Measurements from ENCODE around the gene DUS2.
A peak's percentile ranks its signal among the peaks of the same experiment; 100 is the strongest.

DUS2 gene

DNA sequence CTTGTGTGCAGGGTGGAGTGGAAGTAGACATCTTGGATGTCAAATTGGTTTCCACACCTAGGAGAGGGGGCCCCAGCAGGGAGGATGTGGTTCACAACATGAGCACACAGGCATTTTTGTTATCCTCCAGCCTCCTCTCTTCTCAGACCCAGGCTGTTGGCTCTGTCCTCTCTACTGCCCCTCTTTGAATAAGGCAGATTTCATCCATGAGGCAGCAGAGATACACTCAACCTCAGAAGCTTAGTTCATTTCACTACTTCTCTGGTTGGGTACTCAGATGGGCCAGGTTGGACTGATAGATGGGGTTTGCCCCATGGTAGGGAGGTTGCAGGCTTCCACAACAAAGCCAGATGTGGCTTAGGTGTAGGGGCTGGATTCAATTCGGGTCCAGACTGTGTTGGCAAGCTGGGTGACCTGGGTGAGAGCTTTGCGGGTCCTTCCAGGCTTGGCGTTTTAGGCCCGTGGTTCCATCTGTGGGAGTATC, 39.9 kb downstream of the DUS2 start (continued):
- TF ChIP-seq, protein P1, sequence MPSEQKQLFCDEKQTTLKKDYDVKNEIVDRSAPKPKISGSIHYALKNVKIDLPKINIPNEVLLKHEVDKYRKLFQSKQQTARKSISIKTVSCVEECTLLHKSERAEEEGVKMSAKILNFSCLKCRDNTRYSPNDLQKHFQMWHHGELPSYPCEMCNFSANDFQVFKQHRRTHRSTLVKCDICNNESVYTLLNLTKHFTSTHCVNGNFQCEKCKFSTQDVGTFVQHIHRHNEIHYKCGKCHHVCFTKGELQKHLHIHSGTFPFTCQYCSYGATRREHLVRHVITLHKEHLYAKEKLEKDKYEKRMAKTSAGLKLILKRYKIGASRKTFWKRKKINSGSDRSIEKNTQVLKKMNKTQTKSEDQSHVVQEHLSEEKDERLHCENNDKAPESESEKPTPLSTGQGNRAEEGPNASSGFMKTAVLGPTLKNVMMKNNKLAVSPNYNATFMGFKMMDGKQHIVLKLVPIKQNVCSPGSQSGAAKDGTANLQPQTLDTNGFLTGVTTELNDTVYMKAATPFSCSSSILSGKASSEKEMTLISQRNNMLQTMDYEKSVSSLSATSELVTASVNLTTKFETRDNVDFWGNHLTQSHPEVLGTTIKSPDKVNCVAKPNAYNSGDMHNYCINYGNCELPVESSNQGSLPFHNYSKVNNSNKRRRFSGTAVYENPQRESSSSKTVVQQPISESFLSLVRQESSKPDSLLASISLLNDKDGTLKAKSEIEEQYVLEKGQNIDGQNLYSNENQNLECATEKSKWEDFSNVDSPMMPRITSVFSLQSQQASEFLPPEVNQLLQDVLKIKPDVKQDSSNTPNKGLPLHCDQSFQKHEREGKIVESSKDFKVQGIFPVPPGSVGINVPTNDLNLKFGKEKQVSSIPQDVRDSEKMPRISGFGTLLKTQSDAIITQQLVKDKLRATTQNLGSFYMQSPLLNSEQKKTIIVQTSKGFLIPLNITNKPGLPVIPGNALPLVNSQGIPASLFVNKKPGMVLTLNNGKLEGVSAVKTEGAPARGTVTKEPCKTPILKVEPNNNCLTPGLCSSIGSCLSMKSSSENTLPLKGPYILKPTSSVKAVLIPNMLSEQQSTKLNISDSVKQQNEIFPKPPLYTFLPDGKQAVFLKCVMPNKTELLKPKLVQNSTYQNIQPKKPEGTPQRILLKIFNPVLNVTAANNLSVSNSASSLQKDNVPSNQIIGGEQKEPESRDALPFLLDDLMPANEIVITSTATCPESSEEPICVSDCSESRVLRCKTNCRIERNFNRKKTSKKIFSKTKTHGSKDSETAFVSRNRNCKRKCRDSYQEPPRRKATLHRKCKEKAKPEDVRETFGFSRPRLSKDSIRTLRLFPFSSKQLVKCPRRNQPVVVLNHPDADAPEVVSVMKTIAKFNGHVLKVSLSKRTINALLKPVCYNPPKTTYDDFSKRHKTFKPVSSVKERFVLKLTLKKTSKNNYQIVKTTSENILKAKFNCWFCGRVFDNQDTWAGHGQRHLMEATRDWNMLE (tag by site-specific recombination; conservative IDR thresholded peaks at IDR 0.05; ENCODE audit: low read depth), result no peak
- TF ChIP-seq ZNF610 (tag by site-specific recombination; IDR thresholded peaks at IDR 0.05; ENCODE audit: borderline replicate concordance), result no peak

DNA sequence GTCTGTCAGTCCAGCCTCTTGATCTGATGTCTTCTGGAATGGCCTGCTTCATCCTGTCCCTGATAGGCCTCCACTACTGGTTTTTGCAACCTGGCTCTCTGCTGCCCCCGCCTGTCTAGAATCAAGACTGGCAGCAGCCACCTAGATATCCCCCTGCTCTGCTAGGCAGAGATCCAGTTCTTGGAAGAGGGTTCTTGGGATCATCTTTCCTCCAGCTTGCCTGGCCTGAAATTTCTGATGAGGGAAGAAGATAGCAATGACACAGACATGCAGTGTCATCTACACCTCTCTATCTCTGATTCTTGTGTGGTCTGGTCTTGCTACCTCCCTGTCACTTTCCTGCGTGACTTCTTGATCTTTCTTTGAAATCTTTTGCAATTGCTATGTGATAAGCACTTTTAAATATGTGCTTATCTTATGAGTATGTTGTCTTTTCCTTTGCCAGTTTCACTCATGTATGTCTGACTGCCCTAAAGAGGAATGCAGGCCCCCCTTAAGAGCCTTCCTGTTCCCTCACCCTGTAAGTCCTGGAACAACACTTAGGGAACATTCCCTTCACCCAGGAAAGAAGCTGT, 41.8 kb downstream of the DUS2 start:
- Histone ChIP-seq H3K27ac (ENCODE audit: extremely low read depth, low read depth, low read length) (no peak overlapping the region), H3K9me3 (ENCODE audit: control insufficient read depth, insufficient read depth, low read depth, low read length) (no peaks in the 10 kb centered on the region), H3K4me1 (ENCODE audit: control insufficient read depth, insufficient read depth, low read length) (peaks cover 5% of the 10 kb centered on the region; the same call in 1 of the 2 replicates), H3K36me3 (ENCODE audit: control insufficient read depth in 2 of 2, insufficient read depth in 1 of 2, low read length in 2 of 2) (peaks cover 0 to 73% of the 10 kb centered on the region in 2 experiments; a peak in 2 of 3 replicates), H3K4me3 (ENCODE audit: low read depth, low read length) (no peak overlapping the region)
- ChIA-PET POLR2A (no interaction called here), CTCF (interaction anchor here (0.5 to 1.9 kb wide), 20 partner anchors 9 to 553 kb away, joined by 3 to 8 read pairs (median 4); partner anchors contain the start of genes DDX28 and DUS2)
- no peak for TF ChIP-seq ZNF211 (tag by site-specific recombination; IDR thresholded peaks at IDR 0.05; ENCODE audit: low read depth)
- TF ChIP-seq ZSCAN16 (tag by site-specific recombination; IDR thresholded peaks at IDR 0.05), result no peak
- TF ChIP-seq, protein P2, sequence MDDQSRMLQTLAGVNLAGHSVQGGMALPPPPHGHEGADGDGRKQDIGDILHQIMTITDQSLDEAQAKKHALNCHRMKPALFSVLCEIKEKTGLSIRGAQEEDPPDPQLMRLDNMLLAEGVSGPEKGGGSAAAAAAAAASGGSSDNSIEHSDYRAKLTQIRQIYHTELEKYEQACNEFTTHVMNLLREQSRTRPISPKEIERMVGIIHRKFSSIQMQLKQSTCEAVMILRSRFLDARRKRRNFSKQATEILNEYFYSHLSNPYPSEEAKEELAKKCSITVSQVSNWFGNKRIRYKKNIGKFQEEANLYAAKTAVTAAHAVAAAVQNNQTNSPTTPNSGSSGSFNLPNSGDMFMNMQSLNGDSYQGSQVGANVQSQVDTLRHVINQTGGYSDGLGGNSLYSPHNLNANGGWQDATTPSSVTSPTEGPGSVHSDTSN (CRISPR knock-in tag; IDR thresholded peaks at IDR 0.05), result no peak
- no peak for TF ChIP-seq ZNF426 (tag by site-specific recombination; IDR thresholded peaks at IDR 0.05)
- no peak for TF ChIP-seq ZNF660 (tag by site-specific recombination; IDR thresholded peaks at IDR 0.05)
- TF ChIP-seq ZNF214 (tag by site-specific recombination; IDR thresholded peaks at IDR 0.05; ENCODE audit: borderline replicate concordance), result no peak
- no peak for TF ChIP-seq ZNF121 (tag by site-specific recombination; IDR thresholded peaks at IDR 0.05)
- TF ChIP-seq ZNF626 (tag by site-specific recombination; IDR thresholded peaks at IDR 0.05), result no peak
- TF ChIP-seq ZNF837 (tag by site-specific recombination; IDR thresholded peaks at IDR 0.05), result no peak
- TF ChIP-seq, protein P3, sequence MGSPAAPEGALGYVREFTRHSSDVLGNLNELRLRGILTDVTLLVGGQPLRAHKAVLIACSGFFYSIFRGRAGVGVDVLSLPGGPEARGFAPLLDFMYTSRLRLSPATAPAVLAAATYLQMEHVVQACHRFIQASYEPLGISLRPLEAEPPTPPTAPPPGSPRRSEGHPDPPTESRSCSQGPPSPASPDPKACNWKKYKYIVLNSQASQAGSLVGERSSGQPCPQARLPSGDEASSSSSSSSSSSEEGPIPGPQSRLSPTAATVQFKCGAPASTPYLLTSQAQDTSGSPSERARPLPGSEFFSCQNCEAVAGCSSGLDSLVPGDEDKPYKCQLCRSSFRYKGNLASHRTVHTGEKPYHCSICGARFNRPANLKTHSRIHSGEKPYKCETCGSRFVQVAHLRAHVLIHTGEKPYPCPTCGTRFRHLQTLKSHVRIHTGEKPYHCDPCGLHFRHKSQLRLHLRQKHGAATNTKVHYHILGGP (tag by site-specific recombination; IDR thresholded peaks at IDR 0.05), result no peak
- TF ChIP-seq, protein P4, sequence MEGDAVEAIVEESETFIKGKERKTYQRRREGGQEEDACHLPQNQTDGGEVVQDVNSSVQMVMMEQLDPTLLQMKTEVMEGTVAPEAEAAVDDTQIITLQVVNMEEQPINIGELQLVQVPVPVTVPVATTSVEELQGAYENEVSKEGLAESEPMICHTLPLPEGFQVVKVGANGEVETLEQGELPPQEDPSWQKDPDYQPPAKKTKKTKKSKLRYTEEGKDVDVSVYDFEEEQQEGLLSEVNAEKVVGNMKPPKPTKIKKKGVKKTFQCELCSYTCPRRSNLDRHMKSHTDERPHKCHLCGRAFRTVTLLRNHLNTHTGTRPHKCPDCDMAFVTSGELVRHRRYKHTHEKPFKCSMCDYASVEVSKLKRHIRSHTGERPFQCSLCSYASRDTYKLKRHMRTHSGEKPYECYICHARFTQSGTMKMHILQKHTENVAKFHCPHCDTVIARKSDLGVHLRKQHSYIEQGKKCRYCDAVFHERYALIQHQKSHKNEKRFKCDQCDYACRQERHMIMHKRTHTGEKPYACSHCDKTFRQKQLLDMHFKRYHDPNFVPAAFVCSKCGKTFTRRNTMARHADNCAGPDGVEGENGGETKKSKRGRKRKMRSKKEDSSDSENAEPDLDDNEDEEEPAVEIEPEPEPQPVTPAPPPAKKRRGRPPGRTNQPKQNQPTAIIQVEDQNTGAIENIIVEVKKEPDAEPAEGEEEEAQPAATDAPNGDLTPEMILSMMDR (tag by site-specific recombination; IDR thresholded peaks at IDR 0.05), result peak; percentile 64; the same call in 1 of the 2 replicates
- TF ChIP-seq ZFHX2 (tag by site-specific recombination; conservative IDR thresholded peaks at IDR 0.05), result no peak
- TF ChIP-seq ZNF404 (tag by site-specific recombination; IDR thresholded peaks at IDR 0.05), result no peak
- TF ChIP-seq ZNF561 (tag by site-specific recombination; IDR thresholded peaks at IDR 0.05; ENCODE audit: borderline replicate concordance), result no peak
- TF ChIP-seq, protein P5, sequence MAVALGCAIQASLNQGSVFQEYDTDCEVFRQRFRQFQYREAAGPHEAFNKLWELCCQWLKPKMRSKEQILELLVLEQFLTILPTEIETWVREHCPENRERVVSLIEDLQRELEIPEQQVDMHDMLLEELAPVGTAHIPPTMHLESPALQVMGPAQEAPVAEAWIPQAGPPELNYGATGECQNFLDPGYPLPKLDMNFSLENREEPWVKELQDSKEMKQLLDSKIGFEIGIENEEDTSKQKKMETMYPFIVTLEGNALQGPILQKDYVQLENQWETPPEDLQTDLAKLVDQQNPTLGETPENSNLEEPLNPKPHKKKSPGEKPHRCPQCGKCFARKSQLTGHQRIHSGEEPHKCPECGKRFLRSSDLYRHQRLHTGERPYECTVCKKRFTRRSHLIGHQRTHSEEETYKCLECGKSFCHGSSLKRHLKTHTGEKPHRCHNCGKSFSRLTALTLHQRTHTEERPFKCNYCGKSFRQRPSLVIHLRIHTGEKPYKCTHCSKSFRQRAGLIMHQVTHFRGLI (tag by site-specific recombination; IDR thresholded peaks at IDR 0.05), result no peak
- no peak for TF ChIP-seq ZNF184 (tag by site-specific recombination; IDR thresholded peaks at IDR 0.05)
- no peak for TF ChIP-seq ZNF610 (tag by site-specific recombination; IDR thresholded peaks at IDR 0.05; ENCODE audit: borderline replicate concordance)
- TF ChIP-seq YY1 (tag by site-specific recombination; IDR thresholded peaks at IDR 0.05), result no peak
- TF ChIP-seq ZNF707 (tag by site-specific recombination; IDR thresholded peaks at IDR 0.05), result no peak
- no peak for TF ChIP-seq ZNF266 (tag by site-specific recombination; IDR thresholded peaks at IDR 0.05; ENCODE audit: low read depth)
- no peak for TF ChIP-seq REPIN1 (tag by site-specific recombination; IDR thresholded peaks at IDR 0.05; ENCODE audit: low read depth)
- TF ChIP-seq ZNF48 (tag by site-specific recombination; IDR thresholded peaks at IDR 0.05), result no peak
- TF ChIP-seq ZNF10 (tag by site-specific recombination; IDR thresholded peaks at IDR 0.05), result no peak
- TF ChIP-seq ZBTB17 (tag by site-specific recombination; IDR thresholded peaks at IDR 0.05), result peak; percentile 66
- TF ChIP-seq ZNF335 (tag by site-specific recombination; conservative IDR thresholded peaks at IDR 0.05), result 0 out of 2 replicates have a peak, but pooled peaks have one; percentile 19
